Subcutaneous adipose tissue (tissue), 4 donors: ENCODE results near the gene SRBD1. TPM values are rescaled to one million over a fixed set of nuclear protein-coding genes. Genes with fewer than 3 reads are reported as not detected.

Source experiments
- CTCF ChIP-seq: fragments of 450-650 bp; IDR thresholded peaks from one replicate; pipeline ENCODE4 v1.5.1; 2016; ENCODE audit warnings: low read depth, mild to moderate bottlenecking, control low read depth, antibody characterized with exemption, moderate library complexity
- total RNA-seq, 4 donors: library from RNA; depleted of rRNA; stranded (reverse); fragments of >200 nt; gene quantifications; one replicate each; pipeline ENCODE4 v1.1.0, GENCODE V29; 2016

The SRBD1 gene
- total RNA-seq, 4 donors from 2014 or later, result 20.3 to 28.0 (median 23.5) TPM

DNA sequence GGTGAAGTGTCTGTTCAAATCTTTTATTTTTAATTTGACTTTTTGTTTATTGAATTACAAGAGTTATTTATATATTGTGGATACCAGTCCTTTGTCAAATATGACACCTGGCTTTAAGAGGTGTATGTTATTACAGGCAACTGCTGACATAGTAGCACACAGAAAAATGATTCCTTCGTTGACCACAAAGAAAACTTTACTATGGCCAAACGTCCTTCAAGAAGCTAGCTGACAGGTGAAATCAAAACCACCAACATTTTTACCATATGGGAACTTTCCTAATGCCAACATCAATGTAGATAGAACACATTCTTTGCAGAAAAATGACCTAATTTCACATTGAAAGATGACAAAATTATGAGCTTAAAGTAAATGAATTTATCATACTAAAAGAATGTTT is 6.4 kb upstream of the SRBD1 start:
- TF ChIP-seq CTCF, result no peak

- TF ChIP-seq CTCF, result no peak
Observed at GRCh38 chr2:45616658-45617411, 5.8 kb upstream of the SRBD1 start.

DNA sequence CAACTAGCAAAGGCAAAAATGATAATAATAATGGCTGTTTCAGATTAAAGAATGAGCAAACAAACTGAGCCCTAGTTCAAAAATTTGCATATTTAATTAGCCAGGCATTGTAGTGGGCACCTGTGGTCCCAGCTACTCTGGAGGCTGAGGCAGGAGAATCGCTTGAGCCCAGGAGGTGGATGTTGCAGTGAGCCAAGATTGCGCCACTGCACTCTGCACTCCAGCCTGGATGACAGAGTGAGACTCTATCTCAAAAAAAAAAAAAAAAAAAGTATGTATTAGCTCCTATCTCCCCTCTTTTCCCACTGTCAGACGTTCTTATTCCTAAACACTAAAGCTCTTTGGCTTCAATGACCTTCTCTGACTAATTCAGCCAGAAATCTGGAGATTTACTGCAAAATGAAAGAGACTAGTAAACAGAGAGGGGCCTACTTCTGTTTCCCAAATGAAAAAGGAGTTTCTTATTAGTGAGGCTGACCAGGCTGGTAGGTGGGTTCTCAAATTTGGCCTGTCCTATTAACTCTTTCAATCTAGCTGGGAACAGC is 3.9 kb upstream of the SRBD1 start:
- no peak for TF ChIP-seq CTCF

DNA sequence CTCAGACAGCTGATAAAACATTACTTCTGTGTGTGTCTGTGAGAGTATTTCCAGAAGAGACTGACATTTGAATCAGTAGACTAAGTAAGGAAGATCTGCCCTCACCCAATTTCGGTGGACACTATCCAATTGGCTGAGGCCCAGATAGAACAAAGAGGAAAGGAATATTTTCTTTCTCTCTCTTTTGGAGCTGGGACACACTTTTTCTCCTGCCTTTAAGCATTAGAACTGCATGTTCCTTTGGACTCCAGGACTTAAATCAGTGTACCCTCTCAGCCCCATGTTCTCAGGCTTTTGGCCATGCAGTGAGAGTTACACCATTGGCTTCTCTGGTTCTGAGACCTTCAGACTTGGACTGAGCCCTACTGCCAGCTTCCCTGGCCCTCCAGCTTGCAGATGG is 3.3 kb upstream of the SRBD1 start:
- no peak for TF ChIP-seq CTCF

- TF ChIP-seq CTCF, result no peak
Observed at GRCh38 chr2:45612731-45613130, 1.7 kb upstream of the SRBD1 start.

DNA sequence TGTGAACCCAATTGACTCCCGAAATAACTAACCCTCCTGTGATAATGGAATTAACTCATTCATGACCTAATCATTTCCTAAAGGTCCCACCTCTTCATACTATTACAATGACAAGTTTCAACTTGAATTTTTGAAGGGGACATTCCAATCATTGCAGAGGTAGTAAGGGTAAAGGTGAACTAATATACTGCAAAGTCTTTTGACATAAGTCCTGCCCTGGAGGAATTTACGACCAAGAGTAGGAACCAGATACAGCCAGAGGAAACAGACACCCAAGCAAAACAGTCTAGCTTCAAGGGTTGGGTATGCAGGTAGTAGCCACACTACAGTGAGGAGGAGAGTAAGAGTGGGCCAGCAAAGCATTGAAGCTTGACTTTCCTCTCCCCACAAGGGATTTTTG is 1.2 kb upstream of the SRBD1 start:
- no peak for TF ChIP-seq CTCF

DNA sequence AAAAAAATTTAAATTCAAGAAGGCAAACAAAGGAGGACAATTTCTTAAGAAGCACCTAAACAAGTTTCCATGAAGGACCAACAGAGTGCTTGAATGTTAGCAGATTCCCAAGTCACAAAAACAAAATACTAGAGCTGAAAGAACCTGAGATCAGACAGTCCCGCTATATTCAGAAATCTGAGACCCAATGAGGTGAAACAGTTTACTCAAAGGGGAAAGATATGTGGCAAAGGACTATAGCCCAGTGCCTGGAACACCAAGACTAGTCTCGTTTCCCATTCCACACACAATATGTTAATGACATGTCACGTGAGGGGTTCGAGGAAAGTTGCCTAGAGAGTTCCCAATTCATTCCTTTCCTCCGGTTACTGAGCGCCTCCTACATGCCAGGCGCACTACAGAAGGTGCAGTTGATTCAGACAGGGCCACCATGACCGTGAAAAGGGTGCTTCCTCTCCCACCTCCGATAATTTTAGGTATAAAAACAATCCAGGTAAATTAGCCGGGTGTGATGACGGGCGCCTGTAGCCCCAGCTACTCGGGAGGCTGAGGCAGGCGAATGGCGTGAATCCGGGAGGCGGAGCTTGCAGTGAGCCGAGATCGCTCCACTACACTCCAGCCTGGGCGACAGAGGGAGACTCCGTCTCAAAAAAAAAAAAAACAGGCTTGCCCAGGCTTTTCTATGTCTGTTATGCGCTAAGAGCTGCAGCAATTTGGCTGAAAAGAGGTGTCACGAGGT is 617 bp downstream of the SRBD1 start:
- TF ChIP-seq CTCF, result no peak
